ENCODE results near the gene GPC2. TPM values are rescaled to one million over a fixed set of nuclear protein-coding genes. Genes with fewer than 3 reads are reported as not detected.

Gene GPC2
- total RNA-seq, 3 donors from 2014 or later (not counting 1 experiment from before 2014, with no cell fraction given): 1.9 to 2.4 (median 2.3) TPM

GRCh38 chr7:100126239-100126930 lies 50.8 kb downstream of the GPC2 start:
- peak overlapping the region; percentile 88 for H3K4me3 ChIP-seq (ENCODE audit: low read length)
- intact Hi-C loops (cut with micrococcal nuclease): loop anchor here (1.0 kb wide), 1 partner anchor 25 kb away; the partner anchor contains the start of genes AP4M1 and MCM7
- DNase-seq (no peak), ATAC-seq (no peak)
- no peaks in the 10 kb centered on the region for H3K36me3 Mint-ChIP-seq
- H3K9me3 Mint-ChIP-seq: no peaks in the 10 kb centered on the region
- H3K36me3 ChIP-seq (ENCODE audit: control insufficient read depth, insufficient read depth, low read length): no peaks in the 10 kb centered on the region
- peak overlapping the region; percentile 98 to 99 for H3K27ac Mint-ChIP-seq
- TF ChIP-seq CTCF (IDR thresholded peaks at IDR 0.05): no peak
- no peaks in the 10 kb centered on the region for H3K9me3 ChIP-seq (ENCODE audit: control insufficient read depth, insufficient read depth, low read length)
- H3K27ac ChIP-seq (ENCODE audit: low read length): peak overlapping the region; percentile 96
- H3K4me1 Mint-ChIP-seq: peaks cover 24 to 36% of the 10 kb centered on the region in 2 donors
- H3K4me1 ChIP-seq (ENCODE audit: control insufficient read depth, insufficient read depth, low read length): peaks cover 34% of the 10 kb centered on the region
- H3K27me3 Mint-ChIP-seq (ENCODE audit: low read depth in 2 of 2): no peaks in the 10 kb centered on the region
- WGBS (ENCODE audit: insufficient coverage): 13% methylated on average over 29 of the region's 29 CpGs
- H3K27me3 ChIP-seq (ENCODE audit: control insufficient read depth, insufficient read depth, low read length): no peaks in the 10 kb centered on the region
- peak overlapping the region; percentile 98 for H3K4me3 Mint-ChIP-seq

GRCh38 chr7:100124301-100125230 lies 52.6 kb downstream of the GPC2 start:
- H3K4me1 ChIP-seq (ENCODE audit: control insufficient read depth, insufficient read depth, low read length): peaks cover 40% of the 10 kb centered on the region
- H3K9me3 ChIP-seq (ENCODE audit: control insufficient read depth, insufficient read depth, low read length): no peaks in the 10 kb centered on the region
- H3K4me1 Mint-ChIP-seq: peaks cover 33 to 42% of the 10 kb centered on the region in 2 donors
- TF ChIP-seq CTCF (IDR thresholded peaks at IDR 0.05): no peak
- H3K27me3 Mint-ChIP-seq (ENCODE audit: low read depth in 2 of 2): no peaks in the 10 kb centered on the region
- DNase-seq (no peak), ATAC-seq (no peak)
- H3K4me3 ChIP-seq (ENCODE audit: low read length): no peak overlapping the region
- H3K36me3 Mint-ChIP-seq: no peaks in the 10 kb centered on the region
- H3K4me3 Mint-ChIP-seq: peak overlapping the region; percentile 22
- intact Hi-C loops (cut with micrococcal nuclease): no loop called here
- no peaks in the 10 kb centered on the region for H3K27me3 ChIP-seq (ENCODE audit: control insufficient read depth, insufficient read depth, low read length)
- H3K27ac ChIP-seq (ENCODE audit: low read length): no peak overlapping the region
- H3K36me3 ChIP-seq (ENCODE audit: control insufficient read depth, insufficient read depth, low read length): no peaks in the 10 kb centered on the region
- no peaks in the 10 kb centered on the region for H3K9me3 Mint-ChIP-seq
- H3K27ac Mint-ChIP-seq: peak overlapping the region; percentile 8 to 26
- WGBS (ENCODE audit: insufficient coverage): 77% methylated on average over 3 of the region's 4 CpGs

GRCh38 chr7:100122568-100122967 lies 54.6 kb downstream of the GPC2 start:
- no peaks in the 10 kb centered on the region for H3K9me3 ChIP-seq (ENCODE audit: control insufficient read depth, insufficient read depth, low read length)
- intact Hi-C loops (cut with micrococcal nuclease): no loop called here
- H3K4me3 Mint-ChIP-seq: peak overlapping the region; percentile 17
- H3K36me3 Mint-ChIP-seq: no peaks in the 10 kb centered on the region
- H3K27me3 Mint-ChIP-seq (ENCODE audit: low read depth in 2 of 2): no peaks in the 10 kb centered on the region
- TF ChIP-seq CTCF (IDR thresholded peaks at IDR 0.05): no peak
- WGBS (ENCODE audit: insufficient coverage): 100% methylated on average over 1 of the region's 1 CpG
- peaks cover 44 to 50% of the 10 kb centered on the region in 2 donors for H3K4me1 Mint-ChIP-seq
- H3K4me1 ChIP-seq (ENCODE audit: control insufficient read depth, insufficient read depth, low read length): peaks cover 43% of the 10 kb centered on the region
- H3K27me3 ChIP-seq (ENCODE audit: control insufficient read depth, insufficient read depth, low read length): no peaks in the 10 kb centered on the region
- DNase-seq: no peak
- peak overlapping the region in 1 of 2 donors; percentile 57 for H3K27ac Mint-ChIP-seq
- no peak overlapping the region for H3K27ac ChIP-seq (ENCODE audit: low read length)
- no peaks in the 10 kb centered on the region for H3K36me3 ChIP-seq (ENCODE audit: control insufficient read depth, insufficient read depth, low read length)
- H3K9me3 Mint-ChIP-seq: no peaks in the 10 kb centered on the region
- no peak overlapping the region for H3K4me3 ChIP-seq (ENCODE audit: low read length)
- ATAC-seq: no peak
